T1000 (cell line): ENCODE measurements around the gene PSMA7.

Experiments
- DNase-seq: peaks from one replicate; lab custom pipeline; 2025; ENCODE audit warnings: mixed read lengths; lab: John Stamatoyannopoulos, UW

PSMA7 gene

DNA sequence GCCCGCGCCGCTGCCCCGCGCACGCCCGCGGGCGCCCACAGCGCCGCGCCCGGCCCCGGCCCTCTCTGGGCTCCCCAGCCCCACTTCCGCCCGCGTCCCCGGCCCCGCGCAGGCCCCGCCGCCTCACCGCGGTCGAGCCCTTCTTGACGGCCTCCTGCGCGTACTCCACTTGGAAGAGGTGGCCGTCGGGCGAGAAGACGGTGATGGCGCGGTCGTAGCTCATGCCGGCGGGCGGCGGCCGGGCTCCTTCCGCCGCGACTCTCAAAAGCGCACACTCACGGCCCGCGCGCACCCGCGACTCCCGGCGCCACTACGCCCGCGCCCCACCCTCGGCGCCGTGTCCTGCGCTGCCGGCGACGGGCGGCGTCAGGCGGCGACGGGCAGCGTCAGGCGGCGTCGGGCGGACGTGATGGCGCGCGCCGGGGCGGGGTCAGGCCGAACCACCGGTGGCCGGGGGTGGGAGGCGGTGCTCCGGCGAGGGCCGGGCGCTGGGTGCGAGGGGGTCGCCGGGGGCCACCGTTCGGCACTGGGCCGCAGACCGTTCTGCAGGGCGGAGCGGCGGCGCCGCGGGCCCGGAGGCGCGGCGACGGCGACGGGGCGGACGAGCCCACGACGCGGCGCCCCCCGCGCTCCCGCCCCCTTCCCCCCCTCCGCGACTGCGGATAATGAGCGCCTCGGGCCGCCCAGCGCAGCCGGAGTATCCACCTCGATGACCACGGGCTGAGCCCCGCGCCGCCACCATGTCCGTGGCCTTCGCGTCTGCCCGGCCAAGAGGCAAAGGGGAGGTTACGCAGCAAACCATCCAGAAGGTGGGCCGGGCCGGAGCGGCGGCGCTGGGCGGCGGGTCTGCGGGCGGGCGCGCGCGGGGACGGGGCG lies at the start of gene PSMA7, which contains the start of gene SS18L1:
Gene PSMA7 (minus strand): TSS at position 314 of the 876 bp plus-strand sequence. CDS start 91 bp downstream, at position 223.
Gene SS18L1 (plus strand): TSS at position 689 of the 876 bp plus-strand sequence. CDS start 52 bp downstream, at position 741.
- DNase-seq = peak; percentile 63

DNA sequence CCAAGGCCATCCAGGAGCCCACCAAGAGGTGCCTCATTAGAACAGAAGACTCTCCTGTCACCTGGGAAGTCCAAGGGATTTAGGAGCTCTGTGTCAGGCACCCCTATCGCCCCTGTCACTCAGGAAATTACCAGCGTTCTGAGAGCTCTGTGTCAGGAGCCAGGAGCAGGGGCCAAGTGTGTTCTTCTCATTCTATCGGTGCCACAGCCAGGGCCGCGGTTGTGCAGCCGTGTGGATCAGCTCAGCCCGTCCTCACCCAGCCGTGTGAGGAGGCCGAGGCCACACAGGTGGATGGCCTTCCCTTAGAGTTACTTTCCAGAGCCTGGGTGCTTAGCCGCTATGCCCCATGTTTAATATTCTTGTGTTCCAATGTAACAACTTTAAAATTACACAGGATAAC lies 49.4 kb upstream of the PSMA7 start:
- DNase-seq = no peak

DNA sequence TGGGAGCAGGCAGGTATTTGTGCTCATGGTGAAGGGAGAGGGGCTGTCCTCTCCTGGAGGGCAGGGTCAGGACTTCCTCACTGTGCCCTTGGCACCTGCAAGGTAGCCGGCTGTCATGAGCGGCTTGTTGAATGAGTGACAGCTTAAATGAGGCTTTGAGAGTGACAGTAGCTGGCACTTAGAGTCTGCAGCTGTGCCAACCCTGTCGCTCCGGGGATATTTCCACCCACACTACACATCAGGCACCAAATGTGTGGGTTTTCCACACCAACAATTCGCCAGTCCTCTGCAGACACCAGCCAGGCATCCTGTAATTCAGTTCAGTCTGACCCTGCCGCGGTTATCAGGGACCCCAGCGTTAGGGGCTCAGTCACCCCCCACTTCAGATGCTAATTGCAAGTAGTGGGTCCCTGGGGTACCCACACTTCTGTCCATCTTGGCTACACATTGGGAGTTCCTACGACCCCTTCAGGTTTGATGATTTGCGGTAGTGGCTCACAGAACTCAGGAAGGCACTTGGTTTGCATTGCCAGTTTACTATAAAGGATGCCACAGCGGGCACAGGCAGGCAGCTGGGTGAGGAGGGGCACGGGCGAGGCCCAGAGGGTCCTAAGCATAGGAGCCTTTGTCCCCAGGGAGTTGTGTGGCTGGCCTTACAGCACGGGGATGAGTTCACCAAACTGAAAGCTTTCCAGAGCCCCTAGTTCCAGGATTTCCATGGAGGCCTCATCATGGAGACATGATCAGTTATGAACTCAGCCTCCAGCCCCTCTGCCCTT lies 48.8 kb upstream of the PSMA7 start:
- no peak for DNase-seq

GRCh38 chr20:62190639-62191411 lies 47.6 kb upstream of the PSMA7 start:
- no peak for DNase-seq

DNA sequence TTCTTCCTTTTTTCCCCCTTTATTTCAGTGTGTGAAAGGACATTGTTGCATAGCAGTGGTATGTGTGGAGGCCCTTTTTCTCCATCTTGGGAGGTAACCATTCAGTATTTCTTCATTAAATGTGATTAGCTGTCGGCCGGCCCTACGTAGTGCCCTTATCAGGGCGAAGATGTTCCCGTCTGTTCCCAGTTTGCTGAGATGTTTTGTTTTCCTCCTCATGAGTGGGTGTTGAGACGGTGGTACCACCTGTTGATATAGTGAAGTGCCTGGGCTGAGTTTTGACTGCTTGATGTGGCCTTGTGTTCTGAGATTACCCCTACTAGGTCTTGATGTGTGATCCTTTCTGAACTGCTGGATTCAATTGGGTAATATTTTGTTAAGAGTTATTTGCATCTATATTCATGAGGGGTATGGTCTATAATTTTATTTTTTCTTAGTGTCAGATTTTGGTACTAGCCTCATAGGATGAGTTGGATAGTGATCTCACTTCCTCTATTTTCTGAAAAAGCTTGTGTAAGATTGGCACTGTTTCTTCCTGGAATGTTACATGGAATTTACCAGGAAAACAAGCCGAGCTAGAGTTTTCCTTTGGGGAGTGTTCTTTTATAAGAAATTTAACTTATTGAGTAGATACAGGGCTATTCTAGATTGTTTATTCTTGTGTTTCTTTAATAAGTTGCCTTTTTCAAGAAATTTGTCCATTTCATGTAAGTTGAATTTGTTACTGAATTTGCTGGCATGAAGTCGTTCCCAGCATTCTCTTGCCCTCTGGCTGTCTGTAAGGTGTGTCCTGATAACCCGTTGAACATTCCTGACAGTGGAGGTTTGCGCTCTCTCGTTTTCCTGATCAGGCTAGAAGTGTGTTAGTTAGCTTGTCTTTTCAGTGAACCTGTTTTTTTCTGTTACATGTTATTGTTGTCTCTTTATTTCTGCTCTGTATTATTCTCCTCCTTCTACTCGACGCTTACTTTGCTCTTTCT lies 44.0 kb upstream of the PSMA7 start:
- DNase-seq = no peak

DNA sequence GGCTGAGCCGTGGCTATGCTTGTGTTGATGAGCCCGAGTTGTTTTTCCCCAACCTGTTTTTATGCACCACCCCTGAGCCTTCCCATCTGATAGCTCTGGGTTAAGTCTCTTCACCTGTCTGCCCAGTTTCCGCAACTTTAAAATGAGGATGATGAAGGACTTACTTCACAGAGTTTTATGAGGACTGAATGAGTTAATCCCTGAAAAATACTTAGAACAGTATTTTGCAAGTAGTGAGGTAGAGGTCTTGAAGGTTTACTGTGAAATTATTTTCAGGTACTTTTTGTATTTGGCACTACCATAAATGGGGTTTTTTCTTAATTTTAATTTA lies 42.9 kb upstream of the PSMA7 start:
- DNase-seq = no peak

DNA sequence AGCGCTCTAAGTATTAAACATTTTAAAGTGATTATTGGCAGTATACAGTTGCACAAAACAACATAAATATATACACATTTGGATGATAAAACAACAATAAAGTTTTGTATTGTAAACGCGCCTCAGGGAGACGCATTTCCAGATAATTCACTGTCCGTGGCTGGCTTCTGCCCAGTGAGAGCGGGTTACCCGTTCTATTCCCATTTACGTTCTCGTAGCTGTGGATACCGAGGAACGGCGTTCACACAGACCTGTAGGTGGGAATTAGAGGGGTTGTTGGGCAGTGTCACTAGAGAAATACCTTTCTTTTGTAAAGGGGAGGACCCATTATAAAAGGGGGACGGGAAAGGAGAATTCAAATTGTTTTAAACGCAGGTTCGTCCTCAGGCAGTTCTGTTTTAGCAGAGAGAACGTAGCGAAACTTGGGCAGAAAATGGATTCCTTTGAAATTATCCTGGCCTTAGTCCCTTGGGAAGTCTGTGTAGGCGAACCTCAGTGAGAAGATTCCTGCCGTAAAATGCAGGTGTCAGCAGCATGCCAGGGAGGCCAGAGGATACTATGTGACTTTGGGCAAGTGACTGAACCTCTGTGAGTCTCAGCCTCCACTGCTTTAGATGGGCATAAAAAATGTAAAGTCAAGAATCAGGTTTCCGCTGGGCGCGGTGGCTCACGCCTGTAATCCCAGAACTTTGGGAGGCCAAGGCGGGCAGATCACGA lies 40.4 kb upstream of the PSMA7 start:
- DNase-seq = no peak

DNA sequence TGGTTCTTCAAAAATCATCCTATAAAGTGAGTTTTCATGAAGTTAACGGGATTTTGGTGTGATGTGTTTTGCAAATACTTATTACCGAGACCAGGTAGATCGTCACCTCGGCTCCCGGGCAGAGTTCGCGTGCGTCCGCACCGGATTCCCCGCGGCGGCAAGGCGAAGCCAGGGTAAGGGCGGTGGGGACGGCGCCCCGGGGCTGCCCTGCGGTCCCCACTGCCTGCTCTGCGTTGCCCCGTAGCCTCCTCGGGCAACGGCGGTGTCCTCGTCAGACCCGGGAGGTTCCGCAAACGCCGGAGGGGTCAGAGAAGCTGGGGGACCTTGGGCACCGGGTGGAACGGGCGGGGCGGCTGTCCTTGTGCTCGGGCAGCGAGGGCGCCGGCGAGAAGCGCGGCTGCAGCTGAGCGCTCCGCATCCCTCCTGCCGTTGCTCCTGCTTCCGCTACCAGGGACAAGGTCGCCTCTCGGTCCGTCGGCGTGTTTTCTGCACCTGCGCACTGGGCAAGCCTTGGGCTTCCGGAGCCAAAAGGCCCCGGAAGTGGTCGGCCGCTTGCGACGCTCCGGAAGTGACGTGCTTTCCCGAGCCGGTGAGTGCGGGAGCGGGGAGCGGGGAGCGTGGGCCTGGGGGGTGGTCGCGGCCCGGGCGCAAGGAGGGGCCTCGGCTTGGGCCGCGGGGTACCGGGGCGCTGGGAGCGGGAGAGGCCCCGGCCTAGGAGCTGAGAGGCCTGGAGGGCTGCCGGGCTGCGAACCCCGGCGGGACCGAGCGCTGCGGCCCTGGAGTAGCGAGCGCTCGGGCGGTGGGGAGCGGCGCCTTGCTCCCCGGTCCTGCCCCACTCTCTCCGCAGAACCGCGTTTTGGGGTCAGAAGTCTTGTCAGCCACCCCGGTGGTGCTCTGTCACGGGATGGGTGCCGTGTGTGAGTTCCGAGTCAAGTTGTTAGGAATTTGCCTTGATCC lies 39.6 kb upstream of the PSMA7 start, which contains the start of gene MTG2:
Gene MTG2 (plus strand): TSS at position 560 of the 957 bp plus-strand sequence. CDS start 10,393 bp downstream, outside the sequence.
- peak; percentile 77 for DNase-seq

- DNase-seq = no peak
Observed at GRCh38 chr20:62181808-62182207, 38.6 kb upstream of the PSMA7 start.

DNA sequence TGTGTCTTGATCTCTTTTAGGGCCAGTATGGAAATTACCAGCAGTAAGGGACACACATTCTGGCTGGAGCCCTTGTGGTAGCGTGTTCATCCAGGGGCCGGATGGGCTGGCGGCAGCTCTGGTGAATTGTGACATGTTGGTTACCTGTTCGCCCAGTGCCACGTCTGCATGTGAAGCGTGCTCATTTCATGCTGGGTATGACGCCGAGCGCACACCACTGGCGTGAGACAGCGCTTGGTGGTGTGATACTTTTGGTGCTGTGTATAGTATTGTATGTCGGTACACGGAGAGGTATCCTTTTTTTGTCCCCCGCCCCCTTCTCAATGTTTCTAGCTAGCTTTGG lies 35.9 kb upstream of the PSMA7 start:
- no peak for DNase-seq

- DNase-seq = no peak
Observed at GRCh38 chr20:62178316-62179161, 35.3 kb upstream of the PSMA7 start.

DNA sequence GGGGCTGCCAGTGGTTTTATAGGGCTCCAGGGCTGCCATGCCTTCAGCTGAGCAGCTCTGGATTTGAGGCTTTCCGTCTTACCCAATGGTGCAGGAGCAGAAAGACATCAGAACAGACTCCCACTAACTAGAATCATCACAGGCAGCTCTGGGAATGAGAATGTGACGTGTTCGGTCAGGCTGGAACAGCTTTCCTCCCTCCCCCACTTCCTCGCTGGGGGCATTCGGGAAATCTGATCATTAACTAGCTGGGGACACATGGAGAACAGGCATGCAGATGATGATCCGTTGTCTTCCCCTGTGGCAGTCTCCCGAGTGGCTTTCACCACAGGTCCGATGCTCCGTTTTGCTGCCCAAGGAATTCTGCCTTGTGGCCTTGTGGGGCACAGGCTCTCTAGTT lies 34.1 kb upstream of the PSMA7 start:
- no peak for DNase-seq

DNA sequence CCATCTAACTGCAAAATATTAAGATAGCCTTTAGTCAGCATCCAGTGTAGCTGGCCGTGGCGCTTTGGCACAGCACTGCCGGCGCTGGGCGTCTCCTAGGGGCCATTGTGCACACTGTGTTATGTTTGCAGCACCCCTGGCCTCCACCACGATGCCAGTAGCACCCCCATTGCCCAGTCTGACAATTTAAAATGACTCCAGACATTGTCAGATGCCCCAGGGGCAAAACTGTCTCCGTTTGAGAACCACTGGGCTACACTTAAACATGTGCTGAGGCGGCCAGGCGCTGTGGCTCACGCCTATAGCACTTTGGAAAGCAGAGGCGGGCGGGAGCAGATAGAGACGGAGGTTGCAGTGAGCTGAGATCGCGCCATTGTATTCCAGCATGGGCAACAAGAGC lies 33.7 kb upstream of the PSMA7 start:
- DNase-seq = no peak

- DNase-seq = no peak
Observed at GRCh38 chr20:62175711-62176110, 32.5 kb upstream of the PSMA7 start.

DNA sequence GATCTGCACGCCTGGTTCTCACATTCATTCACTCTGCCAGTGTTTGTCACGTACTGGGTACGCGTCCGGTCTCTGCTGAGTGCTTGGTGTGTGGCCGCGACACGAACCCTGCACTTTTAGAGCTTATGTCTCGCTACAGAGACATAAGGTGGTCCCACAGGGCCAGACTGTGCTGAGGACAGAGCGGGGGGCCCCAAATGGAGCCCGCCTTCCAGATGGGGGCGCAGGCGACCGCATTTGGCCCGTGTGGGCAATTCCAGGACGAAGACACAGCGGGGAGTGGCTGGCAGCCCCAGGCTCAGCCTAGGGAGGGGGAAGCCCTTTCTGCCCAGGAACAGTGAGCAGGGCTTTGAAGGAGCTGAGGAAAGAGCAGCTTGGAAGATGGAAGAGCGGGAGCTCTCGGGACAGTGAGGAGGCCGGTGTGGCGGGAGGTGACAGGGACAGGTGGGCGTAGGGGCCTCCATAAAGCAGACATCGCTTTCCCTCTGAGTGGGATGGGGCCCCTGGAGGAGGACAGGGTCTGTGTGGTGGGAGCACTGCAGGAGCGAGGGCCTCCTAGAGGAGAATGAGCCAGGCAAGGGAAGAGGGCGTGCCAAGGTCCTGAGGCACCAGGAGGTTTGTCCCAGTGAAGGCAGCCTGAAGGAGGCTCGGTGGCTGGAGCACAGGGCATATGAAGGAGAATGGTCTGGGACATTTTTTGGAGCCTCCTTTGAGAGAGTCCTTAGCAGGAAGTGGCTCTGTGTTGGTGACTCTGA lies 31.9 kb upstream of the PSMA7 start:
- DNase-seq = no peak

DNA sequence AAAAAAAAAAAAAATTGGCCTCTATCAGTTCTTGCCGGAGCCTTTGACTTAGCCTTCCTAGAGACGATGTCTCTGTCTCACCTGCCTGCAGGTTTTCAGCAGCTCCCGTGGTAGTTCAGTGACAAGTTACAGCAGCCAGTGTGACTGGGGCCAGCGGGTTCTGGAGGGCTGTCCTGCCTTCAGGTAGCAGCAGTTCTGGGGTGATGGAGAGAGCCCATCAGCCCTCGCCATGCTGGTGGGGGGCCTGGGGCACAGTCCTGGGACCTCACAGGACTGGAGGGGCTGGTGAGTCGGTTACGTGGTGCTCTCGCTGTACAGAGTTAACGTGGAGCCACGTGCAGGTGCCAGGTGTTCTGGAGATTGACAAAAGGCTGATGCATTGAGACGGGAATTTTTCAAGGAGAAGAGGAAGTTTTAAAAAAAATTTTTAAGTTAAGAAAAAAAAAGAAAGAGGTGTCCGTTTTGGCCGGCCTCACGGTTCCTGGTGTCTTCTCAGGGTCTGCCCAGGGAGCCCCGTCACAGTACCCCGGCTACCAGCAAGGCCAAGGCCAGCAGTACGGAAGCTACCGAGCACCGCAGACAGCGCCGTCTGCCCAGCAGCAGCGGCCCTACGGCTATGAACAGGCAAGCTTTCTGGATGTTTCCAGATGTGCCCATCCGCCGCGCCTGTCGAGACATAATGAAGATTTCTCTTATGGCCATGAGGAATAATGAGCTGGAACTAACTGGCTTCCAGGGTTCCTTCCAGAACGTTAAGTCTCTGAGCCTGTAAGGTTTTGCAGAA lies 31.0 kb upstream of the PSMA7 start:
- DNase-seq = no peak

GRCh38 chr20:62172666-62173065 lies 29.5 kb upstream of the PSMA7 start:
- no peak for DNase-seq
